Natural killer cell (primary cell): Measurements from ENCODE around the gene TTC34. TPM values are rescaled to one million over a fixed set of nuclear protein-coding genes. Genes with fewer than 3 reads are reported as not detected.
A peak's percentile ranks its signal among the peaks of the same experiment; 100 is the strongest.
"Not testable (repeated sequence)": the region's sequence is repeated elsewhere in the genome, so short reads cannot be mapped to it uniquely, and the experiment has no call there.

Source experiments
- ATAC-seq, 3 donors: fragments of 150-1000 bp in 2 of 3; fragments of 200-7000 bp in 1 of 3; cut with Tn5 transposase; 1 replicate in 1 of 3; 2 replicates in 2 of 3; pipeline ENCODE4 v1.10.0; 2021; ENCODE audit warnings: mild to moderate bottlenecking in 2 of 3, moderate library complexity in 2 of 3
- DNase-seq, 2 donors: peaks; one replicate each; pipeline versions ENCODE4 v3.0.0 to v3.0.0-alpha.2; 2013 to 2021; ENCODE audit warnings: mixed read lengths in 1 of 2
- H3K27ac ChIP-seq: one replicate; pipeline ENCODE4 v1.5.1; 2013; ENCODE audit warnings: mild to moderate bottlenecking, low read length
- H3K27me3 ChIP-seq: one replicate; pipeline ENCODE4 v1.6.1; 2013; ENCODE audit warnings: low read length; ENCODE audit not compliant: control insufficient read depth, insufficient read depth
- H3K36me3 ChIP-seq: one replicate; pipeline ENCODE4 v1.6.1; 2013; ENCODE audit warnings: low read length; ENCODE audit not compliant: control insufficient read depth, insufficient read depth
- H3K4me1 ChIP-seq: one replicate; pipeline ENCODE4 v1.6.1; 2013; ENCODE audit warnings: low read length; ENCODE audit not compliant: control insufficient read depth, insufficient read depth
- H3K4me3 ChIP-seq: one replicate; pipeline ENCODE4 v1.5.1; 2013; ENCODE audit warnings: low read length
- H3K9me3 ChIP-seq: one replicate; pipeline ENCODE4 v1.6.1; 2013; ENCODE audit warnings: low read length; ENCODE audit not compliant: control insufficient read depth, insufficient read depth
- H3K27ac Mint-ChIP-seq, 2 donors: one replicate each; pipeline ENCODE4 v1.8.0; 2022; ENCODE audit warnings: mild to moderate bottlenecking in 2 of 2, mixed read lengths in 2 of 2, moderate library complexity in 1 of 2
- H3K27me3 Mint-ChIP-seq, 2 donors: one replicate each; pipeline ENCODE4 v1.8.0; 2022; ENCODE audit warnings: low read depth in 2 of 2, mixed read lengths in 2 of 2
- H3K36me3 Mint-ChIP-seq: one replicate; pipeline ENCODE4 v1.8.0; 2022; ENCODE audit warnings: mixed read lengths
- H3K4me1 Mint-ChIP-seq, 2 donors: one replicate each; pipeline ENCODE4 v1.8.0; 2022; ENCODE audit warnings: mixed read lengths in 2 of 2
- H3K4me3 Mint-ChIP-seq: one replicate; pipeline ENCODE4 v1.8.0; 2022; ENCODE audit warnings: mild to moderate bottlenecking, moderate library complexity, mixed read lengths
- H3K9me3 Mint-ChIP-seq, 2 donors: one replicate each; pipeline ENCODE4 v1.8.0; 2022; ENCODE audit warnings: mixed read lengths in 2 of 2
- WGBS: methylation state at CpG from one replicate; pipeline ENCODE4 v1.1.7; 2013; ENCODE audit warnings: missing lambda C conversion rate; ENCODE audit not compliant: insufficient coverage; 5-methylcytosine and 5-hydroxymethylcytosine counted together
- intact Hi-C: fragments of 100-400 bp; cut with micrococcal nuclease; formaldehyde crosslinking; loops from one replicate; pipeline ENCODE4 v1.14.2; 2022
- total RNA-seq, 4 donors: library from RNA; stranded (reverse); fragments of 120-200 nt in 1 of 4; gene quantifications; one replicate each; pipeline versions ENCODE4 v1.2.3 to v1.2.4, GENCODE V29; 2013 to 2022

The TTC34 gene
- total RNA-seq, 3 donors from 2014 or later (not counting 1 experiment from before 2014, with no cell fraction given), result 0.80 to 1.4 (median 1.2) TPM

GRCh38 chr1:2684000-2684399 lies 117.5 kb downstream of the TTC34 start:
- H3K9me3 ChIP-seq, H3K4me1 Mint-ChIP-seq, H3K9me3 Mint-ChIP-seq, H3K27ac ChIP-seq, H3K36me3 Mint-ChIP-seq, H3K4me1 ChIP-seq, intact Hi-C loops, H3K4me3 ChIP-seq, H3K27ac Mint-ChIP-seq, H3K27me3 ChIP-seq, H3K36me3 ChIP-seq, H3K4me3 Mint-ChIP-seq, ATAC-seq, H3K27me3 Mint-ChIP-seq: not testable (repeated sequence)
- peak in 1 of 2 donors; percentile 38 for DNase-seq
- WGBS, result 42% methylated on average over 7 of the region's 7 CpGs

DNA sequence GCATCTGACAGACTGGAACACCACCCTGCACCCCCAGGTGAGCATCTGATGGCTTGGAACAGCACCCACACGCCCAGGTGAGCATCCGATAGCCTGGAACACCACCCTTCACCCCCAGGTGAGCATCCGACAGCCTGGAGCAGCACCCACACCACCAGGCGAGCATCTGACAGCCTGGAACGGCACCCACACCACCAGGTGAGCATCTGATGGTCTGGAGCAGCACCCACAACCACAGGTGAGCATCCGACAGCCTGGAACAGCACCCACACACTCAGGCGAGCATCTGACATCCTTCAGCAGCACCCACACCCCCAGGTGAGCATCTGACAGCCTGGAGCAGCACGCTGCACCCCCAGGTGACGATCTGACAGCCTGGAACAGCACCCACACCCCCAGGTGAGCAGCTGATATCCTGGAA lies 118.2 kb downstream of the TTC34 start:
- H3K36me3 ChIP-seq, H3K4me3 Mint-ChIP-seq, H3K27me3 ChIP-seq, H3K27me3 Mint-ChIP-seq, intact Hi-C loops, H3K27ac ChIP-seq, ATAC-seq, H3K9me3 Mint-ChIP-seq, H3K27ac Mint-ChIP-seq, H3K36me3 Mint-ChIP-seq, H3K9me3 ChIP-seq, H3K4me1 ChIP-seq, H3K4me3 ChIP-seq, H3K4me1 Mint-ChIP-seq: not testable (repeated sequence)
- WGBS, result 45% methylated on average over 9 of the region's 9 CpGs
- peak in 1 of 2 donors; percentile 5 for DNase-seq

GRCh38 chr1:2682879-2683278 lies 118.6 kb downstream of the TTC34 start:
- H3K27ac Mint-ChIP-seq, H3K4me3 ChIP-seq, ATAC-seq, H3K9me3 ChIP-seq, H3K27me3 ChIP-seq, intact Hi-C loops, H3K4me3 Mint-ChIP-seq, H3K9me3 Mint-ChIP-seq, DNase-seq, H3K36me3 ChIP-seq, H3K27ac ChIP-seq, H3K36me3 Mint-ChIP-seq, H3K27me3 Mint-ChIP-seq, H3K4me1 ChIP-seq, H3K4me1 Mint-ChIP-seq: not testable (repeated sequence)
- 58% methylated on average over 4 of the region's 11 CpGs for WGBS

DNA sequence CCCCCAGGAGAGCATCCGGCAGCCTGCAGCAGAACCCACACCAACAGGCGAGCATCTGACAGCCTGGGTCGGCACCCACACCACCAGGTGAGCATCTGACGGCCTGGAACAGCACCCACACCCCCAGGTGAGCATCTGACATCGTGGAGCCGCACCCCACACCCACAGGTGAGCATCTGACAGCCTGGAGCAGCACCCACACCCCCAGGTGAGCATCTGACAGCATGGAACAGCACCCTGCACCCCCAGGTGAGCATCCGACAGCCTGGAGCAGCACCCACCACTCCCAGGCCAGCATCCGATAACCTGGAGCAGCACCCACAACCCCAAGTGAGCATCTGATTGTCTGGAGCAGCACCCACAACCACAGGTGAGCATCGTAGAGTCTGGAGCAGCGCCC lies 124.8 kb downstream of the TTC34 start:
- intact Hi-C loops, H3K4me1 Mint-ChIP-seq, H3K4me3 Mint-ChIP-seq, ATAC-seq, H3K27me3 Mint-ChIP-seq, H3K9me3 Mint-ChIP-seq, H3K36me3 Mint-ChIP-seq, H3K27ac Mint-ChIP-seq, H3K27ac ChIP-seq, H3K4me3 ChIP-seq, H3K4me1 ChIP-seq, H3K27me3 ChIP-seq, H3K36me3 ChIP-seq, DNase-seq, H3K9me3 ChIP-seq: not testable (repeated sequence)
- WGBS, result no CpG with 5 or more reads among the region's 10 CpGs

- H3K27me3 ChIP-seq, H3K4me3 ChIP-seq, H3K9me3 ChIP-seq, H3K27me3 Mint-ChIP-seq, H3K4me1 ChIP-seq, H3K36me3 ChIP-seq, ATAC-seq, H3K27ac ChIP-seq, H3K4me3 Mint-ChIP-seq, H3K36me3 Mint-ChIP-seq, H3K4me1 Mint-ChIP-seq, H3K27ac Mint-ChIP-seq, H3K9me3 Mint-ChIP-seq, intact Hi-C loops: not testable (repeated sequence)
- DNase-seq, result peak in 1 of 2 donors; percentile 39
- 44% methylated on average over 4 of the region's 11 CpGs for WGBS
Measured at GRCh38 chr1:2671656-2672055, 129.8 kb downstream of the TTC34 start.

DNA sequence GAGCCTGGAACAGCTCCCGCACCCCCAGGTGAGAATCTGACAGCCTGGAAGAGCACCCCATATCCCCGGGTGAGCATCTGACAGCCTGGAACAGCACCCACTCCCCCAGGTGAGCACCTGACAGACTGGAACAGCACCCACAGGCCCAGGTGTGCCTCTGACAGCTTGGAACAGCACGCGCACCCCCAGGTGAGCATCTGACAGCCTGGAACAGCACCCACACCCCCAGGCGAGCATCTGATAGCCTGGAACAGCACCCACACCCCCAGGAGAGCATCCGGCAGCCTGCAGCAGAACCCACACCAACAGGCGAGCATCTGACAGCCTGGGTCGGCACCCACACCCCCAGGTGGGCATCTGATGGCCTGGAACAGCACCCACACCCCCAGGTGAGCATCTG lies 141.7 kb downstream of the TTC34 start:
- H3K9me3 ChIP-seq, H3K27ac ChIP-seq, H3K4me3 Mint-ChIP-seq, H3K4me1 ChIP-seq, intact Hi-C loops, H3K9me3 Mint-ChIP-seq, H3K4me3 ChIP-seq, H3K4me1 Mint-ChIP-seq, H3K27me3 Mint-ChIP-seq, ATAC-seq, H3K27me3 ChIP-seq, H3K36me3 ChIP-seq, H3K36me3 Mint-ChIP-seq, H3K27ac Mint-ChIP-seq: not testable (repeated sequence)
- DNase-seq, result peak in 1 of 2 donors; percentile 53
- 38% methylated on average over 3 of the region's 8 CpGs for WGBS

GRCh38 chr1:2657909-2658308 lies 143.6 kb downstream of the TTC34 start:
- ATAC-seq, H3K4me3 Mint-ChIP-seq, intact Hi-C loops, H3K27ac Mint-ChIP-seq, H3K9me3 Mint-ChIP-seq, H3K4me1 ChIP-seq, H3K36me3 ChIP-seq, H3K27ac ChIP-seq, H3K4me3 ChIP-seq, H3K36me3 Mint-ChIP-seq, H3K9me3 ChIP-seq: not testable (repeated sequence)
- H3K4me1 Mint-ChIP-seq, result peaks cover 0 to 19% of the 10 kb centered on the region in 2 donors
- peak in 1 of 2 donors; percentile 47 for DNase-seq
- H3K27me3 ChIP-seq, result peaks cover 15% of the 10 kb centered on the region
- WGBS, result 79% methylated on average over 6 of the region's 10 CpGs
- H3K27me3 Mint-ChIP-seq, result peaks cover 20 to 21% of the 10 kb centered on the region in 2 donors

DNA sequence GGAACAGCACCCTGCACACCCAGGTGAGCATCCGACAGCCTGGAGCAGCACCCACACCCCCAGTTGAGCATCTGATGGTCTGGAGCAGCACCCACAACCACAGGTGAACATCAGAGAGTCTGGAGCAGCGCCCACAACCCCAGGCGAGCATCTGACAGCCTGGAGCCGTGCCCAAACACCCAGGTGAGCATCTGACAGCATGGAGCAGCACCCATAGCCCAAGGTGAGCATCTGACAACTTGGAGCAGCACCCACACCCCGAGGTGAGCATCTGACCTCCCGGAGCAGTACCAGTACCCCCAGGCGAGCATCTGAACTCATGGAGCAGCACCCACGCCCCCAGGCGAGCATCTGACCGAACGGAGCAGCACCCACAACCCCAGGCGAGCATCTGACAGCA lies 144.4 kb downstream of the TTC34 start:
- H3K4me3 ChIP-seq, H3K27ac ChIP-seq, ATAC-seq, H3K36me3 ChIP-seq, H3K9me3 Mint-ChIP-seq, H3K4me1 ChIP-seq, H3K27ac Mint-ChIP-seq, intact Hi-C loops, H3K4me3 Mint-ChIP-seq, H3K9me3 ChIP-seq, H3K36me3 Mint-ChIP-seq: not testable (repeated sequence)
- peaks cover 0 to 19% of the 10 kb centered on the region in 2 donors for H3K4me1 Mint-ChIP-seq
- peaks cover 21 to 29% of the 10 kb centered on the region in 2 donors for H3K27me3 Mint-ChIP-seq
- peak in 1 of 2 donors; percentile 50 for DNase-seq
- WGBS, result 45% methylated on average over 4 of the region's 12 CpGs
- H3K27me3 ChIP-seq, result peaks cover 21% of the 10 kb centered on the region
